Neural progenitor cell (in vitro differentiated cells): ENCODE data around the gene CDC42BPA. TPM values are rescaled to one million over a fixed set of nuclear protein-coding genes. Genes with fewer than 3 reads are reported as not detected.

Experiments used
- DNase-seq: peaks from one replicate; pipeline ENCODE4 v3.0.0-alpha.2; 2016; ENCODE audit warnings: low spot score
- H2AFZ ChIP-seq: fragments of 200-600 bp; sonication (generic); replicated peaks from 2 replicates; pipeline ENCODE4 v1.6.1; 2016; ENCODE audit warnings: antibody characterized with exemption
- H3F3A ChIP-seq: fragments of 200-600 bp; sonication (generic); 2 replicates; pipeline ENCODE4 v1.6.1; 2016; ENCODE audit warnings: antibody characterized with exemption, low read depth
- H3K27ac ChIP-seq: fragments of 200-600 bp; sonication (generic); 2 replicates; pipeline ENCODE4 v1.5.1; 2016; ENCODE audit warnings: mild to moderate bottlenecking
- H3K27me3 ChIP-seq: fragments of 200-600 bp; sonication (generic); 2 replicates; pipeline ENCODE4 v1.6.1; 2016; ENCODE audit warnings: mild to moderate bottlenecking, moderate library complexity
- H3K36me3 ChIP-seq: fragments of 200-600 bp; sonication (generic); 2 replicates; pipeline ENCODE4 v1.5.1; 2016
- H3K4me1 ChIP-seq: fragments of 200-600 bp; sonication (generic); 2 replicates; pipeline ENCODE4 v1.6.1; 2016; ENCODE audit warnings: mixed run types
- H3K4me2 ChIP-seq: fragments of 200-600 bp; sonication (generic); 2 replicates; pipeline ENCODE4 v1.6.1; 2016
- H3K4me3 ChIP-seq: fragments of 200-600 bp; sonication (generic); 2 replicates; pipeline ENCODE4 v1.5.1; 2016
- H3K79me2 ChIP-seq: fragments of 200-600 bp; sonication (generic); 2 replicates; pipeline ENCODE4 v1.6.1; 2016; ENCODE audit warnings: low read depth
- H3K9ac ChIP-seq: fragments of 200-600 bp; sonication (generic); 2 replicates; pipeline ENCODE4 v1.6.1; 2016
- H3K9me3 ChIP-seq: fragments of 200-600 bp; sonication (generic); 2 replicates; pipeline ENCODE4 v1.5.1; 2016; ENCODE audit warnings: low read depth
- H4K20me1 ChIP-seq: fragments of 200-600 bp; sonication (generic); 2 replicates; pipeline ENCODE4 v1.6.1; 2016; ENCODE audit warnings: low read depth
- H3K27ac Mint-ChIP-seq: 3 replicates; pipeline ENCODE4 v1.8.0; 2021; ENCODE audit warnings: mixed read lengths
- H3K27me3 Mint-ChIP-seq: 2 replicates; pipeline ENCODE4 v1.8.0; 2022; ENCODE audit warnings: low read depth, mild to moderate bottlenecking, inconsistent platforms, moderate library complexity, mixed read lengths; ENCODE audit not compliant: insufficient read depth
- H3K36me3 Mint-ChIP-seq: 3 replicates; pipeline ENCODE4 v1.8.0; 2021; ENCODE audit warnings: mixed read lengths
- H3K4me1 Mint-ChIP-seq: 3 replicates; pipeline ENCODE4 v1.8.0; 2021; ENCODE audit warnings: mixed read lengths
- H3K4me3 Mint-ChIP-seq: 3 replicates; pipeline ENCODE4 v1.8.0; 2021; ENCODE audit warnings: mild to moderate bottlenecking, moderate library complexity, mixed read lengths
- H3K9me3 Mint-ChIP-seq: 3 replicates; pipeline ENCODE4 v1.8.0; 2020; ENCODE audit warnings: mixed read lengths
- EZH2 ChIP-seq: fragments of 200-600 bp; sonication (generic); IDR thresholded peaks from 2 replicates; pipeline ENCODE4 v1.6.1; 2017; ENCODE audit warnings: antibody characterized with exemption, mild to moderate bottlenecking, moderate library complexity
- EZH2phosphoT487 ChIP-seq: fragments of 200-600 bp; sonication (generic); IDR thresholded peaks from 2 replicates; pipeline ENCODE4 v1.6.1; 2017; ENCODE audit warnings: antibody characterized with exemption
- total RNA-seq: library from RNA; depleted of rRNA; stranded (reverse); fragments of >200 nt; gene quantifications from 2 replicates; pipeline ENCODE4 v1.2.3, GENCODE V29; 2015; ENCODE audit warnings: low replicate concordance
- TF ChIP-seq, protein P1 (sequence below): fragments of 200-600 bp; sonication (generic); IDR thresholded peaks from 2 replicates; pipeline ENCODE4 v1.5.1; 2017; ENCODE audit warnings: antibody characterized with exemption, mild to moderate bottlenecking

Gene CDC42BPA
- total RNA-seq, 1 donor from 2014 or later = 54.7 TPM

DNA sequence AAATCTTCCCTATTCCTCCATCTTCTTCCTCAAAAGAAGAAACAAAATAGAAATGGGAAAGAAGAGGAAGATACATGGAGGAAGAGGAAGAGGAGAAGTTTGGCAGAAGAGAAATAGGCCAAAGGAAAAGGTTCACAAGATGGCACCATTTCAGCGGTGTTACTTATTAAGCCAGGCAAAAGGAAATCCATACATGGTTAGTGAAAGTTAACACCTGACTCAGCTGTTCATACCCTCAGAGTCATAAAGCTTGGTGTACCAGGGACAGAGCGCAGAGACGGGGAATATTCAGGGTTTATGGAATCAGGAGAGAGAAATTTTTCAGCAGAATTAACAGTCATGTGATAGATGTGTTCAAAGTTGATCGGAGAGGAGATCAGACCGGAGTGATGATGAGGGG lies 307.6 kb downstream of the CDC42BPA start:
- H3K36me3 Mint-ChIP-seq = peaks cover 6% of the 10 kb centered on the region
- H3K4me2 ChIP-seq = no peak overlapping the region
- H3K9me3 ChIP-seq = no peaks in the 10 kb centered on the region
- no peaks in the 10 kb centered on the region for H3K4me1 ChIP-seq
- no peaks in the 10 kb centered on the region for H3K27me3 Mint-ChIP-seq
- H3K9ac ChIP-seq = no peak overlapping the region
- H3K9me3 Mint-ChIP-seq = no peaks in the 10 kb centered on the region
- H2AFZ ChIP-seq = no peak overlapping the region
- H3K4me3 ChIP-seq = no peak overlapping the region
- DNase-seq = no peak
- no peak overlapping the region for H3K4me3 Mint-ChIP-seq
- no peaks in the 10 kb centered on the region for H3K4me1 Mint-ChIP-seq
- no peaks in the 10 kb centered on the region for H3F3A ChIP-seq
- H3K27me3 ChIP-seq = no peaks in the 10 kb centered on the region
- H3K27ac Mint-ChIP-seq = no peak overlapping the region
- H3K79me2 ChIP-seq = no peaks in the 10 kb centered on the region
- H3K36me3 ChIP-seq = no peaks in the 10 kb centered on the region
- H4K20me1 ChIP-seq = no peaks in the 10 kb centered on the region
- TF ChIP-seq, protein P1, sequence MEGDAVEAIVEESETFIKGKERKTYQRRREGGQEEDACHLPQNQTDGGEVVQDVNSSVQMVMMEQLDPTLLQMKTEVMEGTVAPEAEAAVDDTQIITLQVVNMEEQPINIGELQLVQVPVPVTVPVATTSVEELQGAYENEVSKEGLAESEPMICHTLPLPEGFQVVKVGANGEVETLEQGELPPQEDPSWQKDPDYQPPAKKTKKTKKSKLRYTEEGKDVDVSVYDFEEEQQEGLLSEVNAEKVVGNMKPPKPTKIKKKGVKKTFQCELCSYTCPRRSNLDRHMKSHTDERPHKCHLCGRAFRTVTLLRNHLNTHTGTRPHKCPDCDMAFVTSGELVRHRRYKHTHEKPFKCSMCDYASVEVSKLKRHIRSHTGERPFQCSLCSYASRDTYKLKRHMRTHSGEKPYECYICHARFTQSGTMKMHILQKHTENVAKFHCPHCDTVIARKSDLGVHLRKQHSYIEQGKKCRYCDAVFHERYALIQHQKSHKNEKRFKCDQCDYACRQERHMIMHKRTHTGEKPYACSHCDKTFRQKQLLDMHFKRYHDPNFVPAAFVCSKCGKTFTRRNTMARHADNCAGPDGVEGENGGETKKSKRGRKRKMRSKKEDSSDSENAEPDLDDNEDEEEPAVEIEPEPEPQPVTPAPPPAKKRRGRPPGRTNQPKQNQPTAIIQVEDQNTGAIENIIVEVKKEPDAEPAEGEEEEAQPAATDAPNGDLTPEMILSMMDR = no peak
- no peak for TF ChIP-seq EZH2
- TF ChIP-seq EZH2phosphoT487 = no peak
- no peak overlapping the region for H3K27ac ChIP-seq

DNA sequence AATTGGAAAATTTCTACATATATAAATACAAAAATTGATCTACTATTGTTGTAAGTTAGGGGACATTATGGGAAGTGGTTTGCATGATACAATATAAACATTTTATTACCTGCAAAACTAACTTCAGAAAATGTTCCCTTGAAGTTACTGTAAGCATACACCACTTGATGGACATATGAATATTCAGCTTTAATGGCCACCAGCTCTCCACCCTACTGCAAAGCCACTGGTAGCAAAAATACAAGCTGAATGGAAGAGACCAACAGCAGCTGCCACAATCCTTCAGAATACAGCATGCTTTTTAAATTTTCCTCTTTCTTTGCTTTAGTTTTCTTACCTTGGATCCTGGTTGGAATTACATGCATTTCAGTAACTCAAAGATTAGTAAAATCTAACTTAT lies 308.4 kb downstream of the CDC42BPA start:
- no peaks in the 10 kb centered on the region for H3K79me2 ChIP-seq
- Mint-ChIP-seq H3K4me1 (no peaks in the 10 kb centered on the region), H3K27me3 (no peaks in the 10 kb centered on the region), H3K9me3 (no peaks in the 10 kb centered on the region), H3K36me3 (peaks cover 4% of the 10 kb centered on the region), H3K27ac (no peak overlapping the region), H3K4me3 (no peak overlapping the region)
- TF ChIP-seq EZH2phosphoT487 = no peak
- TF ChIP-seq EZH2 = no peak
- TF ChIP-seq, protein P1 = no peak
- H3K36me3 ChIP-seq = no peaks in the 10 kb centered on the region
- no peak overlapping the region for H2AFZ ChIP-seq
- H3K27me3 ChIP-seq = no peaks in the 10 kb centered on the region
- H3K9ac ChIP-seq = no peak overlapping the region
- H3K27ac ChIP-seq = no peak overlapping the region
- no peak for DNase-seq
- H3F3A ChIP-seq = no peaks in the 10 kb centered on the region
- H3K4me3 ChIP-seq = no peak overlapping the region
- no peaks in the 10 kb centered on the region for H4K20me1 ChIP-seq
- no peaks in the 10 kb centered on the region for H3K9me3 ChIP-seq
- no peak overlapping the region for H3K4me2 ChIP-seq
- H3K4me1 ChIP-seq = no peaks in the 10 kb centered on the region

DNA sequence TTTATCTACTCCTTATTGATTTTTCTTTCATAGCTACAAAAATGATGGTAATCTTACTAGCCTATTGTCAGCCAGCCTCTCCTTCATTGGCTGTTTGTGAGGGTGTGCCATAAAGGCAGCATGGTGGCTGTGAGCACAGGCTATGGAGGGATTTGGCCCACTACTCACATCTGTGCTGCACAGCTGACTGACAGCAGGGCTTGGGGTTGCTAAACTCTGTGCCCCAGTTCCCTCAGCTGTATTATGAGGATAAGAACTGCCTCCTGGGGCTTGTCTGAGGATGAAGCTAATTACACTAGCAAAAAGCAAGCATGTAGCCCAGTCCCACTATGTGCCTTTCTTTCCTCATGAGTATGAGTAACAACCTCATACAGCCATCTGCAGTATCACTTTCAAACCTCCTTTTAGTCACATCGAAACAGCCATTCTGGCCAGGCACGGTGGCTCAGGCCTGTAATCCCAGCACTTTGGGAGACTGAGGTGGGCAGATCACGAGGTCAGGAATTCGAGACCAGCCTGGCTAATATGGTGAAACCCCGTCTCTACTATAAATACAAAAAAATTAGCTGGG lies 312.0 kb downstream of the CDC42BPA start:
- Histone ChIP-seq H3K27ac (no peak overlapping the region), H3K4me1 (no peaks in the 10 kb centered on the region), H3K4me2 (no peak overlapping the region), H3K9ac (no peak overlapping the region), H3K36me3 (no peaks in the 10 kb centered on the region), H3K9me3 (no peaks in the 10 kb centered on the region), H3K79me2 (no peaks in the 10 kb centered on the region), H3K4me3 (no peak overlapping the region), H3K27me3 (no peaks in the 10 kb centered on the region), H3F3A (no peaks in the 10 kb centered on the region), H4K20me1 (no peaks in the 10 kb centered on the region), H2AFZ (no peak overlapping the region)
- TF ChIP-seq, protein P1 = no peak
- TF ChIP-seq EZH2 = no peak
- TF ChIP-seq EZH2phosphoT487 = no peak
- Mint-ChIP-seq H3K27me3 (no peaks in the 10 kb centered on the region), H3K36me3 (peaks cover 7% of the 10 kb centered on the region), H3K4me3 (no peak overlapping the region), H3K4me1 (no peaks in the 10 kb centered on the region), H3K9me3 (no peaks in the 10 kb centered on the region), H3K27ac (no peak overlapping the region)
- no peak for DNase-seq
